Ovary (tissue), 3 donors: ENCODE data around the gene RPS6KA3.

Experiments used
- EP300 ChIP-seq: sonication (generic); formaldehyde crosslinking; IDR thresholded peaks from one replicate; pipeline ENCODE4 v1.6.1; 2017; ENCODE audit warnings: antibody characterized with exemption
- POLR2A ChIP-seq: fragments of 450-650 bp; IDR thresholded peaks from one replicate; pipeline ENCODE4 v1.6.1; 2017; ENCODE audit warnings: antibody characterized with exemption, mild to moderate bottlenecking, moderate library complexity
- TF ChIP-seq, protein P1 (sequence below), 3 donors: fragments of 450-650 bp in 2 of 3; fragments of 200-600 bp in 1 of 3; IDR thresholded peaks; one replicate each; pipeline versions ENCODE4 v1.5.1 to v1.8.0; 2016 to 2022; ENCODE audit warnings: antibody characterized with exemption in 3 of 3, mild to moderate bottlenecking in 1 of 3
- donor health status: DM: no; HTN: no; CAD: no.

DNA sequence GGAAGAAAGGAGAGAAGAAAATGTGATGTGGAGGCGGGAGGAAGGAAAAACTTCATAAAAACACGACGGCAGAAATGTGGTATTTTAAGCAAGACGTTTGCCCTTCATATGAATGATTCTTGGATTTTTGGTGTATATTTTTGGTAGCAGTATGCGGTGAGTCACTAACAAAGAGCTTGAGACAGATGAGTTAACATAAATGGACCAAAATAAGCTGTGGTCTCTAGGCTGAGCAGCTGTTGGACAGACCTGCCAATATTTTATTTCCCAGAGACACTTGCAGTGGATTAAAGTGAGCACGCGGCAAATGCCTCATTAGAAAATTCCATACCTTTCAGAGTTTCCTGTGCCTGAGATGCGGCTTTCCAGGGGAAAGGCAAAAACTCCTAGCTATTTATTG, 43.1 kb upstream of the RPS6KA3 start:
- TF ChIP-seq, protein P1, sequence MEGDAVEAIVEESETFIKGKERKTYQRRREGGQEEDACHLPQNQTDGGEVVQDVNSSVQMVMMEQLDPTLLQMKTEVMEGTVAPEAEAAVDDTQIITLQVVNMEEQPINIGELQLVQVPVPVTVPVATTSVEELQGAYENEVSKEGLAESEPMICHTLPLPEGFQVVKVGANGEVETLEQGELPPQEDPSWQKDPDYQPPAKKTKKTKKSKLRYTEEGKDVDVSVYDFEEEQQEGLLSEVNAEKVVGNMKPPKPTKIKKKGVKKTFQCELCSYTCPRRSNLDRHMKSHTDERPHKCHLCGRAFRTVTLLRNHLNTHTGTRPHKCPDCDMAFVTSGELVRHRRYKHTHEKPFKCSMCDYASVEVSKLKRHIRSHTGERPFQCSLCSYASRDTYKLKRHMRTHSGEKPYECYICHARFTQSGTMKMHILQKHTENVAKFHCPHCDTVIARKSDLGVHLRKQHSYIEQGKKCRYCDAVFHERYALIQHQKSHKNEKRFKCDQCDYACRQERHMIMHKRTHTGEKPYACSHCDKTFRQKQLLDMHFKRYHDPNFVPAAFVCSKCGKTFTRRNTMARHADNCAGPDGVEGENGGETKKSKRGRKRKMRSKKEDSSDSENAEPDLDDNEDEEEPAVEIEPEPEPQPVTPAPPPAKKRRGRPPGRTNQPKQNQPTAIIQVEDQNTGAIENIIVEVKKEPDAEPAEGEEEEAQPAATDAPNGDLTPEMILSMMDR (IDR thresholded peaks at IDR 0.05) = no peak
- TF ChIP-seq POLR2A = no peak
- TF ChIP-seq EP300 = no peak
